Ascending aorta (tissue), 2 donors: ENCODE measurements around the gene SDSL. TPM values are rescaled to one million over a fixed set of nuclear protein-coding genes. Genes with fewer than 3 reads are reported as not detected.

Experiments
- DNase-seq, 2 donors: peaks; one replicate each; pipeline ENCODE4 v3.0.0-alpha.2; 2019; ENCODE audit warnings: low spot score in 2 of 2
- H3K27ac ChIP-seq, 2 donors: fragments of 200-600 bp; sonication (generic); one replicate each; pipeline ENCODE4 v1.5.1; 2016 to 2017; ENCODE audit warnings: mild to moderate bottlenecking in 1 of 2
- H3K27me3 ChIP-seq: fragments of 200-600 bp; sonication (generic); one replicate; pipeline ENCODE4 v1.5.1; 2017
- H3K36me3 ChIP-seq, 2 donors: fragments of 200-600 bp; sonication (generic); one replicate each; pipeline ENCODE4 v1.5.1; 2016
- H3K4me1 ChIP-seq, 2 donors: fragments of 200-600 bp; sonication (generic); one replicate each; pipeline ENCODE4 v1.5.1; 2016 to 2017; ENCODE audit warnings: mild to moderate bottlenecking in 1 of 2
- H3K4me3 ChIP-seq, 2 donors: fragments of 200-600 bp; sonication (generic); one replicate each; pipeline ENCODE4 v1.5.1; 2016 to 2017; ENCODE audit warnings: mild to moderate bottlenecking in 1 of 2
- H3K9me3 ChIP-seq, 2 donors: fragments of 200-600 bp; sonication (generic); one replicate each; pipeline ENCODE4 v1.5.1; 2016
- intact Hi-C: fragments of 100-400 bp; cut with DNase I; formaldehyde crosslinking; loops from one replicate; pipeline ENCODE4 v1.15.1; 2023
- total RNA-seq: library from RNA; depleted of rRNA; stranded (reverse); fragments of >200 nt; gene quantifications from one replicate; pipeline ENCODE4 v1.1.0, GENCODE V29; 2016
- TF ChIP-seq, protein P1 (sequence below), 3 experiments: fragments of 200-600 bp in 2 of 3; fragments of 450-650 bp in 1 of 3; sonication (generic) in 2 of 3; IDR thresholded peaks; one replicate each; pipeline ENCODE4 v1.5.1; 2016 to 2019; ENCODE audit warnings: antibody characterized with exemption in 3 of 3, mild to moderate bottlenecking in 1 of 3, moderate library complexity in 1 of 3

SDSL gene
- total RNA-seq, 1 donor from 2014 or later: 11.0 TPM

DNA sequence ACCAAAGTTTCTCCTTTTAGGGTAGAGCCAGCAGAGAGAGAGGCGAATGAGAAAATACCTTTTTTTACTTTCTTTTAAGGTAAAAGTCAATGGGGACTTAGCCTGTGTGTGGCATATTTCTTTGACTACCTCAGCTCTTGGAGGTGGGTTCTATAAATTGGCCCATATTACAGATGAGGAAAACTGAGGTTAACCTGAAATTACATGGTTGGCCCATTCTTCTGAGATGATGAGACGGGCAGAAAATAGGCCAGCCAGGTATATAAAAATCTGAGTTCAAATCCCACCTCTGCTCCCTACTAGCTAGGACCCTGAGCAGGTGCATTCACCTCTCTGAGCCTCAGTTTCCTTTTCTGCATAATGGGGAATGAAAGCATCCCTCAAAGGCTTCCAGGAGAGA, 27.1 kb downstream of the SDSL start:
- no peak overlapping the region for H3K27ac ChIP-seq
- H3K4me1 ChIP-seq: no peaks in the 10 kb centered on the region
- no peak overlapping the region for H3K4me3 ChIP-seq
- DNase-seq: no peak
- intact Hi-C loops: no loop called here
- no peaks in the 10 kb centered on the region for H3K27me3 ChIP-seq
- TF ChIP-seq, protein P1, sequence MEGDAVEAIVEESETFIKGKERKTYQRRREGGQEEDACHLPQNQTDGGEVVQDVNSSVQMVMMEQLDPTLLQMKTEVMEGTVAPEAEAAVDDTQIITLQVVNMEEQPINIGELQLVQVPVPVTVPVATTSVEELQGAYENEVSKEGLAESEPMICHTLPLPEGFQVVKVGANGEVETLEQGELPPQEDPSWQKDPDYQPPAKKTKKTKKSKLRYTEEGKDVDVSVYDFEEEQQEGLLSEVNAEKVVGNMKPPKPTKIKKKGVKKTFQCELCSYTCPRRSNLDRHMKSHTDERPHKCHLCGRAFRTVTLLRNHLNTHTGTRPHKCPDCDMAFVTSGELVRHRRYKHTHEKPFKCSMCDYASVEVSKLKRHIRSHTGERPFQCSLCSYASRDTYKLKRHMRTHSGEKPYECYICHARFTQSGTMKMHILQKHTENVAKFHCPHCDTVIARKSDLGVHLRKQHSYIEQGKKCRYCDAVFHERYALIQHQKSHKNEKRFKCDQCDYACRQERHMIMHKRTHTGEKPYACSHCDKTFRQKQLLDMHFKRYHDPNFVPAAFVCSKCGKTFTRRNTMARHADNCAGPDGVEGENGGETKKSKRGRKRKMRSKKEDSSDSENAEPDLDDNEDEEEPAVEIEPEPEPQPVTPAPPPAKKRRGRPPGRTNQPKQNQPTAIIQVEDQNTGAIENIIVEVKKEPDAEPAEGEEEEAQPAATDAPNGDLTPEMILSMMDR (IDR thresholded peaks at IDR 0.05): no peak
- no peaks in the 10 kb centered on the region for H3K36me3 ChIP-seq
- H3K9me3 ChIP-seq: no peaks in the 10 kb centered on the region

DNA sequence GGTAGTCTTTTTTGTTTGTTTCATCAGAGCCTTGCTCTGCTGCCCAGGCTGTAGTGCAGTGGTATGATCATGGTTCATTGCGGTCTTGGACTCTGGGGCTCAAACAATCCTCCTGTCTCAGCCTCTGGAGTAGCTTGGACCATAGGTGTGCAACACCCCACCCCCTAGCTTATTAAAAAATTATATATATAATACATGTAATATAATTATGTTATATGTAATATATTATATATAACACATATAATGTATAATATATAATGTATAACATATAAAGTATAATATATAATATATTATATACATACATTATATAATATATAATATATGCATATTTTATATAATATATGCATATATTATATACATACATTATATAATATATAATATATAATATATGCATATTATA, 27.7 kb downstream of the SDSL start:
- Histone ChIP-seq H3K4me3 (no peak overlapping the region), H3K27me3 (no peaks in the 10 kb centered on the region), H3K9me3 (no peaks in the 10 kb centered on the region), H3K4me1 (no peaks in the 10 kb centered on the region), H3K27ac (no peak overlapping the region), H3K36me3 (no peaks in the 10 kb centered on the region)
- TF ChIP-seq, protein P1 (IDR thresholded peaks at IDR 0.05): no peak
- intact Hi-C loops: no loop called here
- DNase-seq: no peak

DNA sequence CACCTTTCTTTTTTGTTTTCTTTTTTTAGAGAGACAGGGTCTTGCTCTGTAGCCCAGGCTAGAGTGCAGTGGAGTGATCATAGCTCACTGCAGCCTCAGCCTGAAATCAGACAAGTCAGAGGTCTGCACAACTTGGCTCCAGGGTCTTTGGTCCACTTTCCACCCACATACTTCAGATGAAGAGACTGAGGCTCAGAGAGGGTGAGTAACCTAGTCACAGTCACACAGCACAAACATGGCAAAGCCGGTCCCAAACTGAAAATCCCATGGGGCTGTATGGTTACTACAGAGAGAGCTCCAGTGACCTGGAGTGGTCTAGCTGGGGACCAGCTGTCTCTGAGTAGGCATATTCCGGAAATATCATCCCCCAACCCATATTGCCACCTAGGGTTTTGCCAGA, 30.3 kb downstream of the SDSL start:
- intact Hi-C loops: no loop called here
- Histone ChIP-seq H3K27ac (no peak overlapping the region), H3K4me3 (no peak overlapping the region), H3K9me3 (no peaks in the 10 kb centered on the region), H3K27me3 (no peaks in the 10 kb centered on the region), H3K4me1 (no peaks in the 10 kb centered on the region), H3K36me3 (no peaks in the 10 kb centered on the region)
- TF ChIP-seq, protein P1 (IDR thresholded peaks at IDR 0.05): no peak
- no peak for DNase-seq

DNA sequence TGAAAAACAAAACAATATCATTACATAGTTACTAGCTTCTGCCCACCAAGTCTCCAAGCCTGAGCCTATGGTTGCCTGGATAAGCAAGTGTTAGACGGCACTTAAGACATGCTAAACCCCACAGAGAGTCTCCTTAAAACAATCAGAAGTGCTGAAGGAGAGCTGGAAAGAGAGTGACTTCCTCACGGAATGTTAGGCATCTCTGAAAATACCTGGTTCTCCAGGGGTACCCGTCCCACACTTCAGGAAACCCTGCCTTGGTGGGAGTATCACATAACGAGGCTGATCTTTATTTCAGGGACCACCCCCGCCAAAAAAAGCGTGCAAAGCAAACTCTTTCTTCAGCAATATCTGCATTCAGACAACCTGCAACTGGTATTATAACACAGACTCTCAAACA, 31.1 kb downstream of the SDSL start:
- H3K4me1 ChIP-seq: no peaks in the 10 kb centered on the region
- H3K9me3 ChIP-seq: no peaks in the 10 kb centered on the region
- intact Hi-C loops: no loop called here
- no peak overlapping the region for H3K27ac ChIP-seq
- no peak overlapping the region for H3K4me3 ChIP-seq
- no peaks in the 10 kb centered on the region for H3K36me3 ChIP-seq
- no peak for DNase-seq
- TF ChIP-seq, protein P1 (IDR thresholded peaks at IDR 0.05): no peak
- no peaks in the 10 kb centered on the region for H3K27me3 ChIP-seq

DNA sequence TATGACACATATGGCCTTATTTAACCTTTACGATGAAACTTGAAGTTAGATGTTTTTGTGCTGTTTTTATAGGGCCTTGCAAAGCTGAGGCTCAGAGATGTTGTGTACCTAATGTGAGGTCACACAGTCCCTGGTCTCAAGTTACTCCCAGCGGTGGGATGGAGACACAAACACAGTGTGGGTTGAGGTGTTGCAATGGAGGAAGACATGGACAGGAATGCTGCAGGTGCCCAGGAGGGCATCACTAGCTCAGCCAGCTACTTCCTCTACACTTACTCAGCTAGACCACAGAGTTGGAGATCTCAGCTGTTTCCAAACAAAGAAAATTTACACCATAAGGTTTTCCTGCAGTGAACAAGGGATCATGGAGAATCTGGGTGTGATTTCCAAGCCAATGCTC, 34.0 kb downstream of the SDSL start:
- intact Hi-C loops: no loop called here
- H3K36me3 ChIP-seq: no peaks in the 10 kb centered on the region
- DNase-seq: no peak
- TF ChIP-seq, protein P1 (IDR thresholded peaks at IDR 0.05): no peak
- no peaks in the 10 kb centered on the region for H3K27me3 ChIP-seq
- no peaks in the 10 kb centered on the region for H3K9me3 ChIP-seq
- H3K4me3 ChIP-seq: no peak overlapping the region
- H3K4me1 ChIP-seq: no peaks in the 10 kb centered on the region
- H3K27ac ChIP-seq: no peak overlapping the region

DNA sequence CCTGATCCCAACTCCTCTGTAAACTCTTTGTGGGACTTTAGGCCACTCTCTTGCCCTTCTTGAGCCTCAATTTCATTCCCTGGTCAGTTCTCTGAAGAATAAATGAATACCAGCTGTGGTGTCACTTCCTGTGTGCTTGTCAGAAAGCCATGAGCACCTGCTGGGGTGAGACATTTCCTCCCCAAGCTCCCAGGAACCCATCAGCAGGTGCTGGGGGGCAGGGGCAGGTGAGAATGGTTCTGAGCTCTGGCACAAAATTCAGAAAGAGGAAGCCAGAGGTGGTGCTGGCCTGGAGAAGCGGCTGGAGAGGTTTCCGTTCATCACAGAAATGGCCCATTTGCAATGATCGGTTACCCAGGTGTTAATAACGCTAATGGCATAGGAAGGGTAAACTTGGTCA, 34.6 kb downstream of the SDSL start:
- TF ChIP-seq, protein P1 (IDR thresholded peaks at IDR 0.05): no peak
- H3K27me3 ChIP-seq: no peaks in the 10 kb centered on the region
- no peaks in the 10 kb centered on the region for H3K4me1 ChIP-seq
- intact Hi-C loops: no loop called here
- H3K27ac ChIP-seq: no peak overlapping the region
- H3K9me3 ChIP-seq: no peaks in the 10 kb centered on the region
- H3K4me3 ChIP-seq: no peak overlapping the region
- DNase-seq: no peak
- H3K36me3 ChIP-seq: no peaks in the 10 kb centered on the region
